Activated CD4-positive, alpha-beta T cell treated with anti-CD3 and anti-CD28 coated beads for 36 hours (primary cell): ENCODE measurements around the gene KRTAP10-5. TPM values are rescaled to one million over a fixed set of nuclear protein-coding genes. Genes with fewer than 3 reads are reported as not detected.
"Not testable (repeated sequence)": the region's sequence is repeated elsewhere in the genome, so short reads cannot be mapped to it uniquely, and the experiment has no call there.

Source experiments
- ATAC-seq: fragments of 200-7000 bp; cut with Tn5 transposase; one replicate; pipeline ENCODE4 v1.10.0; 2021; ENCODE audit warnings: mild to moderate bottlenecking, moderate library complexity
- CTCF ChIA-PET: fragments of 350-600 bp; sonication (Branson Sonifier 250); formaldehyde crosslinking; loops from one replicate; lab custom pipeline; 2021; ENCODE audit warnings: antibody characterized with exemption; lab: Charles Lee
- POLR2A ChIA-PET: fragments of 350-600 bp; sonication (Branson Sonifier 250); formaldehyde crosslinking; loops from one replicate; lab custom pipeline; 2021; ENCODE audit warnings: antibody characterized with exemption, inconsistent platforms; lab: Charles Lee
- DNase-seq: peaks from one replicate; pipeline ENCODE4 v3.0.0-alpha.2; 2020
- H3K27ac Mint-ChIP-seq: one replicate; pipeline ENCODE4 v1.8.0; 2021; ENCODE audit warnings: mixed read lengths
- H3K27me3 Mint-ChIP-seq: one replicate; pipeline ENCODE4 v1.8.0; 2021; ENCODE audit warnings: mixed read lengths
- H3K36me3 Mint-ChIP-seq: one replicate; pipeline ENCODE4 v1.8.0; 2021; ENCODE audit warnings: low read depth, mixed read lengths
- H3K4me1 Mint-ChIP-seq: one replicate; pipeline ENCODE4 v1.8.0; 2021; ENCODE audit warnings: mixed read lengths
- H3K4me3 Mint-ChIP-seq: one replicate; pipeline ENCODE4 v1.8.0; 2021; ENCODE audit warnings: mild to moderate bottlenecking, moderate library complexity, mixed read lengths
- H3K9me3 Mint-ChIP-seq: one replicate; pipeline ENCODE4 v1.8.0; 2021; ENCODE audit warnings: low read depth, mixed read lengths
- intact Hi-C, 2 experiments: fragments of 100-400 bp; cut with DNase I in 1 of 2; cut with micrococcal nuclease in 1 of 2; formaldehyde crosslinking; loops; one replicate each; pipeline versions ENCODE4 v1.14.2 to v1.15.1; 2022 to 2024; cut with DNase I, micrococcal nuclease
- total RNA-seq, 2 experiments: library from RNA; stranded (reverse); gene quantifications; one replicate each; pipeline ENCODE4 v1.2.3, GENCODE V29; 2021

KRTAP10-5 gene
- total RNA-seq, 2 experiments from 2014 or later: not detected

DNA sequence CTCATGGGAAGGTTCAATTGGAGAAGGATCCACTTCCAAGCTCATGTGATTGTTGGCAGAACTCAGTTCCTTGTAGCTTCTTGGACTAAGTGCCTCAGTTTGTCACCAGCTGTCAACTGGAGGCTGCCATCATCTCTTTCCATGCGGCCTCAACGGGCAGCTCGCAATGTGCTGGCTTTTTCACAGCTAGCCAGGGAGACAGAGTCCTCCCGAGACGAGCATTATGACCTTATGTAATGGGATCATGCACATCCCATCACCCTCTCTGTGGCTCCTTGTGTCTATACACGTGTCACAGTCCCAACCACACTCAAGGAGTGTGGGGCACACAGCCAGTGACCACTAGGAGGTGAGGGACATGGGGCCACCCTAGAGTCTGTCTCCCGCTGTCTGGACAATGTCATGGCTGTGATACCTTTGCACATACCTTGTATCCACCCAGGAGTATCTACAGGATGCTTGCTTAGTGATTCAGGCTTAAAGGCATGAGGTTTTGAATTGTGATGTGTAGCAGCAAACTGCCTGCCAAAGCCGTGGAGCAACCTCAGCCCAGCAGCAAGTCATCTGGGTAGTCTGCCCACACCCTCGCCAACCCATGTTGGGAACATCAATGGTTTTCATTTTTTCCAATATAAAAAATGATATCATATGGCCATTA lies 15.8 kb upstream of the KRTAP10-5 start:
- intact Hi-C loops: no loop called here
- H3K27ac Mint-ChIP-seq: no peak overlapping the region
- no peak for DNase-seq
- H3K4me1 Mint-ChIP-seq: no peaks in the 10 kb centered on the region
- ChIA-PET POLR2A (no interaction called here), CTCF (interaction anchor here (0.6 to 1.9 kb wide), 2 partner anchors 197 to 241 kb away, joined by 3 to 4 read pairs; no protein-coding TSS in a partner anchor)
- H3K4me3 Mint-ChIP-seq: no peak overlapping the region
- H3K9me3 Mint-ChIP-seq: peaks cover 4% of the 10 kb centered on the region
- H3K36me3 Mint-ChIP-seq: no peaks in the 10 kb centered on the region
- no peaks in the 10 kb centered on the region for H3K27me3 Mint-ChIP-seq
- no peak for ATAC-seq

DNA sequence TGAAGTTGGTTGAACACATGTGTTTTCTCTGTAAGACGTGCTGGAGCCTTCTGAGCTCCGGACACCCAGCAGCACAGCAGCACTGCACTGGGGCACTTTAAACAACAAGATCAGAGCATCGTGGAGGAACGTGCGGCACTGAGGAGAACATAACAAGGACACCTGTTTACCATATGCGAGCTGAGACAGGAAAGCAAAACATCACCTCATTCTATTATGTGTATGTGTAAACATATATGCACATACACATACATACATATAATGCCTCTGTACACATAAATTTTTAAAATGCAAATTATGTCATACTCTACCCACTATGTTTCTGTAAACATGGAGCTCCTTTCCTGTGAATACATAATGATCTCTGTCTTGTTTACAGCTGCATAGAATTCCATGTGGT lies 15.1 kb upstream of the KRTAP10-5 start:
- intact Hi-C loops: no loop called here
- no peak overlapping the region for H3K4me3 Mint-ChIP-seq
- no peak overlapping the region for H3K27ac Mint-ChIP-seq
- ChIA-PET POLR2A (no interaction called here), CTCF (interaction anchor here (0.6 to 1.9 kb wide), 2 partner anchors 198 to 240 kb away, joined by 3 to 4 read pairs; no protein-coding TSS in a partner anchor)
- no peaks in the 10 kb centered on the region for H3K36me3 Mint-ChIP-seq
- no peaks in the 10 kb centered on the region for H3K4me1 Mint-ChIP-seq
- no peaks in the 10 kb centered on the region for H3K27me3 Mint-ChIP-seq
- DNase-seq: no peak
- ATAC-seq: no peak
- peaks cover 4% of the 10 kb centered on the region for H3K9me3 Mint-ChIP-seq

DNA sequence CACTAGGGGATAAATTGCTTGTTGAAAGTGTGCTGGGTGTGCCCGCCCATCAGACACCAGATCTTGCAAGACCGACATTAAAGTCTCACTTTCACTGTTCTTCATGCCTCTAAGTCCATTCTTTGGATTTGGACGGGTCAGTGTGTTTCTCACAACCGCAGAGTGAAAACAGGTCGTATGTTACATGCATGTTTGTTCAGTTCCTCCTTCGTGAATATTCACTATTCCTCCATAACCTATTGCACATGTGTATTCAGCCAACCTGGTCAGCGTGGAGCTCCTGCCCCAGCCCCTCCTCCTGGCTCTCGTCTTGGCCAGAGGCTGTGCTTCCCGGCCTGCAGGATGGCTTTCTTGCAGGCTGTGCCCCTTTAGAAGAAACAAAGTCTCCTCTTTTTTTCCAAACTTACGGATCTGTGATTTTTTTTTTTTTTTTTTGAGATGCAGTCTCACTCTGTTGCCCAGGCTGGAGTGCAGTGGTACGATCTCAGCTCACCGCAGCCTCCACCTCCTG lies 14.1 kb upstream of the KRTAP10-5 start:
- Mint-ChIP-seq H3K9me3 (peaks cover 4% of the 10 kb centered on the region), H3K27ac (no peak overlapping the region), H3K27me3 (no peaks in the 10 kb centered on the region), H3K36me3 (no peaks in the 10 kb centered on the region), H3K4me3 (no peak overlapping the region), H3K4me1 (no peaks in the 10 kb centered on the region)
- CTCF ChIA-PET: interaction anchor here (0.9 kb wide), 1 partner anchor 15 kb away, joined by 3 read pairs; no protein-coding TSS in a partner anchor
- POLR2A ChIA-PET: no interaction called here
- DNase-seq (no peak), ATAC-seq (no peak)
- intact Hi-C loops: no loop called here

DNA sequence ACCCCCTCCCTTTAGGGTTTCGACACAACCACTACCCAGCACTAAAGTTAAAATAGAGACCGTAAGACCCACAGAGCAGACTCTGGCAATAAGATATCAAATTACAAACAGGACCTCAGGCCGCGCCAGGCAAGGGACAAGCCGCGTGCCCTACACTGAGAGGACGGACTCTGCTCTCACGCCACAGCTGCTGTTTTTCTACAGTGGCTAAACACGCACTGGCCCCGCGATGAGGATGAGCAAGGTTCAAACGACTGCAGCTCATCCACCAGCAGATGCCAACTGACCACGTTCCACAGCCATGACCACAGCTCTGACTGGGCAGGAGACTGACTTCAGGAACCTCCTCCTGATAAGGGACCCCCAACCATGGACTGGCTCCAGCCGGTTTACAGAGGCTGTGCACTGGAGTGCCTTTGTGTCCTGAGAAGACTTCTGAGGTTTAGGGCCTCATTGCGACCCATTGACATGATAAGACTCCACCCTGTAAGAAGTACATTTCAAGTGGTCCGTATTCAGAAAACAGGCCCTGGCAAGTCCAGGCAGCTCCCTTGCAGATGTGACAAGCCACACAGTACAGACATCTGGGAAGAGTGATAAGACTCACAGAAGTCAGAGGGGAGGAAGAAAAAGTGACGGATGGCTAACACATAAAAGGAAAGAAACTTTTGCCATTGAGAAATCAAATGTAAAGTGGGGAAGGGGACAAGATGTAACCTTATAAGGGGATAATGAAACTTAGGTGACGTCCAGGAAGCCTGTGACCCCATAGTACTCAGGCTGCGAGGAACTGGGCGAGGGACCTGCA lies 13.4 kb upstream of the KRTAP10-5 start:
- intact Hi-C loops: no loop called here
- Mint-ChIP-seq H3K27ac (no peak overlapping the region), H3K9me3 (peaks cover 4% of the 10 kb centered on the region), H3K4me1 (no peaks in the 10 kb centered on the region), H3K4me3 (no peak overlapping the region), H3K27me3 (peaks cover 2% of the 10 kb centered on the region), H3K36me3 (no peaks in the 10 kb centered on the region)
- ChIA-PET CTCF (no interaction called here), POLR2A (no interaction called here)
- no peak for DNase-seq
- ATAC-seq: no peak

DNA sequence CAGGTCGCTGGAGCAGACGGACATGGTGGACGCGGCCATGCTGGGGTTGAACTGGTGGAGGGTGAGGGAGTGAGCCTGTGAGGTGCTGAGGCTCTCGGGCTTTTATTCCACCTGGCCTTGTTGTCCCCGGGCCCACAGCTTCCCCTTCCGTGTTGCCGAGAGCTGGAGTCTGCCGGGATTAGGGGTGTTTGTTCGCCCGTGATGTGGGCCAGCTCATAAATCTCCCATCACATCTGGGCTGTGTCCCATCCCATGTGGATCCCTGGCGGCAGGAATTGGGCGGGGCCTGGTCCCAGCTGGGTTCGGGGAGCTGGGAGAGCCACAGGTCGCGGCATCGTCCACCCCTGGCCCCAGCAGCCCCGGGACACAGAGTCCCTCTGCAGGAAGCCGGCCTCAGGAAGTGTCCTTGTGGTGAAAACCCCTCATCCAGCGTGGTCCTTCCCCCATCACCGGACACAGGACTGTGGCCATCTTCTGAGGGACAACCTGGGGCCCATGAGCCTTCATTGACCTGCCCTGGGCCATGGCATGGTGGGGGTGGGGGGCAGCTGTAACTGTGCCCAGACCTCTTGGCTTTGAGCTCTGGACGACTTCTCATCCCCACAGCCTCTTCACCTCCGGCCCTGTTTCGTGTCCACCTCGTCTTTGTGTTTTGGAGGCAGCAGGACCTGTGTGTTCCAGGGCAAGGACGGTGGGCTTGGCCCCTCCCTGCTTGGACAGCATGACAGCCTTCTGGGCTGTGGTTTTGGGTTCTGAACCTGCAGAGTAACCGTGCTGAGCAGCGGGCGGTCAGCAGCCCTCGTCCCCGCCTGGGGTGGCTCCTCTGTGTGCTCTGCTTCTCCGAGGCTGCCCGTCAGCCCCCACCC lies 12.3 kb upstream of the KRTAP10-5 start, which contains the start of gene KRTAP10-6:
KRTAP10-6 (minus strand) TSS at position 60 of the 866 bp plus-strand sequence; CDS start at position 39, 21 bp downstream.
- CTCF ChIA-PET: no interaction called here
- Mint-ChIP-seq H3K27ac (no peak within 1 kb of the TSS), H3K9me3 (no peaks in the 10 kb centered on the region), H3K4me3 (no peak within 1 kb of the TSS), H3K4me1 (no peaks in the 10 kb centered on the region), H3K36me3 (no peaks in the 10 kb centered on the region), H3K27me3 (peaks cover 2% of the 10 kb centered on the region)
- POLR2A ChIA-PET: no interaction called here
- intact Hi-C loops: no loop called here
- ATAC-seq (no peak), DNase-seq (no peak)

DNA sequence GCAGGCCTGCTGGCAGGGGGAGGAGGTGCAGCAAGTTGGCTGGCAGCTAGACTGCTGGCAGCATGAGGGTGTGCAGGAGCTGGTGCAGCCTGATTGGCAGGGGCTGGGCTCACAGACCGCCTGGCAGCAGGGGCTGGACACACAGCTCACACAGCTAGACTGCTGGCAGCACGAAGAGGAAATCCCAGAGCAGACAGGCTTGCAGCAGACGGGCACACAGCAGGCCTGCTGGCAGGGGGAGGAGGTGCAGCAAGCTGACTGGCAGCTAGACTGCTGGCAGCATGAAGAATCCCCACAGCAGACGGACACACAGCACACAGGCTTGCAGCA lies 11.4 kb upstream of the KRTAP10-5 start:
- H3K27me3 Mint-ChIP-seq, DNase-seq, CTCF ChIA-PET, POLR2A ChIA-PET, ATAC-seq, H3K4me3 Mint-ChIP-seq, H3K27ac Mint-ChIP-seq, H3K36me3 Mint-ChIP-seq, H3K4me1 Mint-ChIP-seq, H3K9me3 Mint-ChIP-seq, intact Hi-C loops: not testable (repeated sequence)

DNA sequence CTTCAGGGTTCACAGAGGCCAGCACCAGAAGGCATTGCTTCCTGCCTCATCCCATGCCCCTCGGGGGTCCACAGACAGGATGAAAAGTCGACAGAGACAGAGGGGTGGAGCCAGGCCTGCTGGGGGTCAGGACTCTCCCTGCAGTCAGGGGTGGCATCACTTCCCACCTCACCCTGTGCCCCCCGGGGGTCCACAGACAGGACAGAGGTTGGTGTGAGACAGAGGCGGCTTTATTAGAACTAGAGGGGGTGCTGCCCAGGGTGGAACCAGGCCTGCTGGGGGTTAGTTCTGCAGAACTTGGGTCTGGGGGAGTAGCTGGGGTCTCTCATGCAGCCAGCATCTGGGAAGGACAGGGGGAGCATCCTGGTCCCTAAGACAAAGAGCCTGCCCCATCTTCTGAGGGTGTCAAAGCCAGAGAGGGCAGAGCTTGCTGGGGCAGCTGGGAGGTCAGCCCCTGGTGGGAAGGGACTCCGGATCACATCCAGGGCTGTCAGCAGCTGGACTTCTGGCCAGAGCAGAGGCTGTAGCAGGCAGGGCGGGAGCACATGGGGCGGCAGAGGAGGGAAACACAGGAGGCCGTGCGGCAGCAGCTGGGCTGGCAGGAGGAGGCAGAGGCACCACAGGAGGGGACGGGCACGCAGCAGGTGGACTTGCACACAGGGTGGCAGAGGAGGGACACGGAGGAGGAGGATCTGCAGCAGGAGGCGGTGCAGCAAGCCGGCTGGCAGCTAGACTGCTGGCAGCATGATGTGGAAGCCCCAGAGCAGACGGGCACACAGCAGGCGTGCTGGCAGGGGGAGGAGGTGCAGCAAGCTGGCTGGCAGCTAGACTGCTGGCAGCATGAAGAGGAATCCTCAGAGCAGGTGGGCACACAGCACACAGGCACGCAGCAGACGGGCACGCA lies 10.7 kb upstream of the KRTAP10-5 start:
- H3K27ac Mint-ChIP-seq, H3K4me3 Mint-ChIP-seq, H3K36me3 Mint-ChIP-seq, intact Hi-C loops, H3K9me3 Mint-ChIP-seq, DNase-seq, H3K27me3 Mint-ChIP-seq, ATAC-seq, CTCF ChIA-PET, POLR2A ChIA-PET, H3K4me1 Mint-ChIP-seq: not testable (repeated sequence)

DNA sequence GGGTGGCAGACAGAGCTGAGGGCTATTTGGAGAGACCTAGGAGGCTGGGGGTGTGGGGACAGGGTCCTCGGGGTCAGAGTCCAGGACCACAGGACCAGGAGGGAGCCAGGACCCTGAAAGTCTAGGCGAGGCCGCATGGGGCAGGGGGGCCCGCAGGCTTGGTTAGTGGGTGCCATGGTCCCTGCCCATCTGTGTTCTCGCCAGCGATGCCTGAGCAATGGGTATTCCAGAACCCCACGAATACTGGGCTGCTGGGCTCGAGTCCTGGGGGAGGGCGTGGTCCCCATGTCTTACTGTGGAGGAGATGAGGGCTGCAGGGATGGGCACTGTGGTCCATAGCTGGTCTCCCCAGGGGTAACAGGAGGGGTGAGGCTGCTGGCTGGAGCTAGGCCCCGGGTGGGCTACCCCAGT lies 9.9 kb upstream of the KRTAP10-5 start:
- POLR2A ChIA-PET: no interaction called here
- ATAC-seq (no peak), DNase-seq (no peak)
- intact Hi-C loops: no loop called here
- Mint-ChIP-seq H3K27ac (no peak overlapping the region), H3K4me3 (no peak overlapping the region), H3K4me1 (no peaks in the 10 kb centered on the region), H3K9me3 (no peaks in the 10 kb centered on the region), H3K27me3 (peaks cover 12% of the 10 kb centered on the region), H3K36me3 (no peaks in the 10 kb centered on the region)
- CTCF ChIA-PET: no interaction called here

DNA sequence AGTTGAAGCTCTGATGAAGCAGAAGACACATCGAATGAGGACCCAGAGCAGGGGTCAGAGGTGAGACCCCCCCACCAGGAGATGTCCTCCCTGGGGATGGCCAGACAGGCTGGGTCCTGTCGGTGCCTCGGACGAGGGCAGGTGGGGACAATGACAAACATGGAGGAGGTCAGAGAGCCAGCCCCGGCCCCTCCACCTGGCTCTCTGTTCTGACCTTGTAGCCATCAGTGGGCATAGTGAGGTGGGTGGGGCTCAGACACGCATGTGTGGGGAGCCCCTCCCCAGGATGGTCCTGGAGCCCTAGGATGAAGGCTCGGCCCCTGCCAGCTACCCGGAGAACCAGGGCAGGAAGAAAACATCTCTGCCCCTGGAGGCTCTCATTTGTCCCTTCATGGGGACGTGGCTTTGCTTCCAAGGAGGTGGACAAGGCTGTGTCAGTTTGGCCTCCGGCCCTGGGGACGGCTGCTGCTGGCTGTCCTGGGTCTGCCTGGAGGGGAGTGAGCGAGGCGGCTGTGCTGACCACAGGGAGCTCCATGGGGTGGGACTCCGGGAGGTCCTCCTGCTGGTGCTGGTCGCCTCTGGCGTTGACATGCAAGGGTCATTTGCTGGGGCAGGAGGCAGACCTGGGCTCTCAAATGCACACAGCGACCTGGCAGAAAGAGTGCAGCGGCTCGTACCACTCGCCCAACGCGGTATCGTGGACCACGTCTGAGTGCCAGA lies 9.3 kb upstream of the KRTAP10-5 start:
- POLR2A ChIA-PET: no interaction called here
- no peaks in the 10 kb centered on the region for H3K36me3 Mint-ChIP-seq
- DNase-seq (no peak), ATAC-seq (no peak)
- no peaks in the 10 kb centered on the region for H3K9me3 Mint-ChIP-seq
- no peaks in the 10 kb centered on the region for H3K4me1 Mint-ChIP-seq
- H3K27ac Mint-ChIP-seq: no peak overlapping the region
- no peak overlapping the region for H3K4me3 Mint-ChIP-seq
- intact Hi-C loops: no loop called here
- CTCF ChIA-PET: no interaction called here
- peaks cover 14% of the 10 kb centered on the region for H3K27me3 Mint-ChIP-seq

DNA sequence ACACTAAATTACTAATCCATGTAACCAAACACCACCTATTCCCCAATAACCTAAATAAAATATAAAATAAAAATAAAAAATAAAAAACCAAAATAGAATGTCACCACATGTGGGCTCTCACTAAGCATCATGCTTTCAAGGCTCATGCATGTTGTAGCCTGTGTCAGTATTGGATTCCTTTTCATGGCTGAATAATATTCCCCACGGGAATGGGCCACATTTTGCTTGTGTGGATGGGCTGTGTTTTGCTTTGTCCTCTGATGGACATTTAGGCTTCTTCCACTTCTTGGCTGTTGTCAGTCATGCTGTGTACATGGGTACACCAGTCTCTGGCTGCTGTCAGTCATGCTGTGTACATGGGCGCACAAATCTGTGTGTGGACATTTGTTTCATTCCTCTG lies 8.7 kb upstream of the KRTAP10-5 start:
- CTCF ChIA-PET: no interaction called here
- Mint-ChIP-seq H3K27me3 (peaks cover 14% of the 10 kb centered on the region), H3K9me3 (no peaks in the 10 kb centered on the region), H3K4me3 (no peak overlapping the region), H3K27ac (no peak overlapping the region), H3K36me3 (no peaks in the 10 kb centered on the region), H3K4me1 (peaks cover 1% of the 10 kb centered on the region)
- no peak for ATAC-seq
- POLR2A ChIA-PET: no interaction called here
- intact Hi-C loops: no loop called here
- DNase-seq: no peak
